ENCODE data around the gene NID2.

The NID2 gene

GRCh38 chr14:51998348-51998747 lies 70.5 kb downstream of the NID2 start:
- no peak for FAIRE-seq

- FAIRE-seq, result peak; percentile 71
Observed at GRCh38 chr14:51996148-51996746, 72.6 kb downstream of the NID2 start.

DNA sequence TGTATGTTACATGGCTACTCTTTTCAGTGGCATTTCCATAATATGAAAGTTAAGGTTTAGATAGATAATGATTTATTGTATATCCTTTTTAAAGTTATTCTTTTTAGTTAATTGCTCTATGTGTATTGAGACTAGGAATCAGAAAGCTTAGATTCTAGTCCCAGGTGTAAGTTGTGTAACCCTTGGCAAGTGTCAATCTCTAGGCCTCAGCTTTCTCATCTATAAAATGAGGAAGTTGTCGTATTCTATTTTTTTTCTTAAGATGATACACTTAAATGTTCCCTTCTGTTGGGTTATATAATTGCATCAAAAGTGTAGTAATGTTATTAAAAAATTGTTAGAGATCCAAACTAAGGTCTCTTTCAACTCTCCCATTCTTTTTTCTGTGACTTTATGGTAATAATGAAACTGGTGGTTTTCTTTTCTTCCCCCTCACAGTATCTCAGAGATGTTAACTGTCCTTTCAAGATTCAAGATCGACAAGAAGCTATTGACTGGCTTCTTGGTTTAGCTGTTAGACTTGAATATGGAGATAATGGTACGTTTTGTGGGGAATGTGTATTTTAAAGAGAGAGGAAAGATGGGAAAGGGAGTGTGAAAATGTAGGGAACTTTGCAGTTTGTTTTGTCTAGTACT lies 75.5 kb downstream of the NID2 start:
- FAIRE-seq, result no peak

DNA sequence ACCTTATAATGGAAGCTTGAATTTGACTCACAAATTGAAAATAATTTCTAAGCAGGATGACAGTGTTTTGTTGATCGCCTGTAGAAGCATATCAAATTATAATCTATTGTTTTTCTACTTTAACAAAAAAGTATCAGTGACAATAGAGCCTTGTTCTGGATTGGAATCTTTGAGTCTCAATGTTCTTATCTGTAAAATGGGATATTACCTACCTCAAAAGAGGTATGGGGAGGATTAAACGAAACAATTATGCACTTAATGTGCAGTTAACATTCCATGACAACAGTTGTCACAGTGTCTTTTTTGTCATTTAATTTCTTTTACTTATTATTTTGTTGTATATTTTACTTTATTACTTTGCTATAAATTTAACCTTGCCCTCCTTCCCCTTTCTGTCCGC lies 78.4 kb downstream of the NID2 start:
- no peak for FAIRE-seq

DNA sequence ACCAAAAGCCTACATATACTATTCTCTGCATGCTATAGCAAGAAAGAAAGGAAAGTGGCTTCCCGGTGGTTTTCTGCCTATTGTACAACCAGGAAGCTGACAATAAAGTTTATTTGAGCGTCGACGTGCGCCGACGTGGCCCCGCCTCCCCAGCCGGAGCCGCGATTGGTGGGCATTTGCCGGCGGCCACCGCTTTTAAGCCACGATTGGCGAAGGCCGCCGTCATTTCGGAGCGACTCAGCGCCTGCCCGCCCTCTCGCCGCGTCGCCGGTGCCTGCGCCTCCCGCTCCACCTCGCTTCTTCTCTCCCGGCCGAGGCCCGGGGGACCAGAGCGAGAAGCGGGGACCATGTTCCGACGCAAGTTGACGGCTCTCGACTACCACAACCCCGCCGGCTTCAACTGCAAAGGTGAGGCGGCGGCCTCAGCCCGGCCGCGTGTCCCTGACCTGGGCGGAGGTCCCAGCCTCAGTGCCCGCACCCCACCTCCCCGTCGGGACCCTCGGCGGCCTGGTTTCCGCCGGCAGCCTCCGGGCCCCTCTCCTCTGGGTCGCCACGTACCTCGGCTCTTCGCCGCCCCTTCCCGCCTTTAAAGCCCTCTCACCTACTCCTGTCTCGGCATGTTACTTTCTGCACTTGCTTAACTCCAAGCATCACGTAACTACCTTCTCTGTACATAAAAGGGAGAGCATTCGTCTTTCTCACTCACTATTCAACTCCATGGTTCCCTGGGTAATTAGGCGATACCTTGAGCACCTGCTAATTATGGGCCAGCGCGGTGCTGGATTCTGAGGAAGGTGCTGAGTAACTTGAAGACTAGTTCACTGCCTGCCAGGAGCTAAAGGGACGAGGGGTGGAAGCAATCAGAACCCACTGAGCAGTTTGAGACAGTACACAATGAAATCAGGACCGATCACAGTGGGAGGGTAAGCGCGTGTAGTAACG lies 79.3 kb downstream of the NID2 start, which contains the start of gene RTRAF:
TSS of gene RTRAF (plus strand) at position 254 of the 942 bp plus-strand sequence. CDS start at position 348, 94 bp downstream.
- peak; percentile 87 for FAIRE-seq

DNA sequence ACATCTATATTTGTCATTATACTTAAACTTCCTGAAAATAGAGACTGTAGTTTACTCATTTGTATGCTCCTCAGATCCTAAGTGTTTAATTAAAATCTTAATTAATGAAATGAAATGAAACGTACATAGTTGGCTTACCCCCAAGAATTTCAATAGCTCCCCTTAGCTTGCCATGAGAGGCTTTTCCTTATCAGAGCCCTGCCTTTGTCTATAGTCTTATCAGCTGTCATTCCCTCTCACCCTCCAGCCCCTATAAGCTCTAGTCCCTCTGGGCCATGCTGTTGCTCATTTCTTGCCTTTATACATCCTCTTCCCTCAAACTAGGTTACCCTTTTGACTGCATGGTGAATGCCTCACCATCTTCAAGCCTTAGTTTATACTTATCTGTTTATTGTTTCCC lies 80.6 kb downstream of the NID2 start:
- FAIRE-seq, result no peak

GRCh38 chr14:51981218-51981854 lies 87.5 kb downstream of the NID2 start:
- FAIRE-seq, result no peak

DNA sequence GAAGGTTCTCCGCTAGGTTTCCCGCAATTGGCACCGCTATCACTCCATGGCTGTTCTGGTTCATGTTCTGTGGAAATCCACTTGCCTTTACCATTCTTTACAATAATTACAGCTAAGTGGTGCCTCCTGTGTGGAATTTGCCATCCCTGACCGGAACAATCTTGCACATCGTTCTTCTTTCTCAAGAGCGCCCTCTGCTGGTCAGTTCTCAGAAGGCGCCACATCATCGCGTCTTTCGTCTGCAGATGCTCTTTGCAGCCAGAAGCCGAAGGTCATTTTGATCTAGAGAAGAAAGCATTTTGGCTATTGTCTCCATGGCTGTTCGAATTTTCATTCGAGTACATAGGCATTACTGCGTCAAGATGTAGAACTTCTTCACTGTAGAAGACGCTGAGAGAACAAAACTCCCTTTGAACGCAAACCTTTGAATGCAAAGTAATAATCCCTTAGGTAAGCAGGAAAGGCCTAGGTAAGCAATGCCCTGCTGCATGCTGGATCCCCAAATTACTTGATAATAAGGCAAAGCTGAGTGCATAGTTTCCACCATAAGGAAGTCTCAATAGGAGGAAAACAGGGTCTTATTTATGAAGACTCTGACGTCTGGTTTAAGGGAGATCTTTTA lies 89.7 kb downstream of the NID2 start:
- FAIRE-seq, result peak; percentile 92

DNA sequence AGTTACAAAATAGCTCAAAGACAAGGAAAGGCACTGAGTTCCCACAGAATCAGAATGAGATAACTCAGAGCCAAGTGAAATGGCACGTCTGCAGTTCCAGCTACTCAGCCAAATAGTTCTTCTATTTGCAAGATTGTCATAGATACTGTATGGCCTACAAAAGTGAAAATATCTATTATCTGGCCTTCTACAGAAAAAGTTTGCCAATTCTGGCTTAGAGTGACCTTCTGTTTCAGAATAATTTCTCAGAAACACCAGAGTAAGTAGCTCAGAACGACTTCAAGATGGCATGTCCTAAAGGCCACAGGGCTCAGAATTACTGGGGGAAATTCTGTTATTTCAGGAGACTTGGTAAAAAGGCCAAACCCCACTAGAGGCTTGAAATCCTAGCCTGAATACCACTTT lies 90.2 kb downstream of the NID2 start:
- FAIRE-seq, result no peak

DNA sequence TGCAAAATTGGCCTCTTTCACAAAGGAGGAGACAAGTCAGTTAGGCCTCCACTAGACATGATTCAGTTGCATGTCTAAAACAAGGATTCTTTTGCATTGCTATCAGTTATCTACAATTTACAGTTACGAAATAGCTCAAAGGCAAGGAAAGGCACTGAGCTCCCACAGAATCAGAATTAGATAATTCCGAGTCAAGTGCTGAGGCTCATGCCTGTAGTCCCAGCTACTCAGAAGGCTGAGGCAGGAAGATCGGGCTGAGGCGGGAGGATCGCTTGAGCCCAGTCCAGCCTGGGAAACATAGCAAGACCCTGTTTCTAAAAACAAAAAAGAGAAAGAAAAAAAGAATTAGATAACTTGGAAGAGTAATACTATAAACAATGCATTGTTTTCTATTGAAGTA lies 91.8 kb downstream of the NID2 start:
- FAIRE-seq, result no peak

GRCh38 chr14:51972566-51972965 lies 96.3 kb downstream of the NID2 start:
- FAIRE-seq, result no peak

DNA sequence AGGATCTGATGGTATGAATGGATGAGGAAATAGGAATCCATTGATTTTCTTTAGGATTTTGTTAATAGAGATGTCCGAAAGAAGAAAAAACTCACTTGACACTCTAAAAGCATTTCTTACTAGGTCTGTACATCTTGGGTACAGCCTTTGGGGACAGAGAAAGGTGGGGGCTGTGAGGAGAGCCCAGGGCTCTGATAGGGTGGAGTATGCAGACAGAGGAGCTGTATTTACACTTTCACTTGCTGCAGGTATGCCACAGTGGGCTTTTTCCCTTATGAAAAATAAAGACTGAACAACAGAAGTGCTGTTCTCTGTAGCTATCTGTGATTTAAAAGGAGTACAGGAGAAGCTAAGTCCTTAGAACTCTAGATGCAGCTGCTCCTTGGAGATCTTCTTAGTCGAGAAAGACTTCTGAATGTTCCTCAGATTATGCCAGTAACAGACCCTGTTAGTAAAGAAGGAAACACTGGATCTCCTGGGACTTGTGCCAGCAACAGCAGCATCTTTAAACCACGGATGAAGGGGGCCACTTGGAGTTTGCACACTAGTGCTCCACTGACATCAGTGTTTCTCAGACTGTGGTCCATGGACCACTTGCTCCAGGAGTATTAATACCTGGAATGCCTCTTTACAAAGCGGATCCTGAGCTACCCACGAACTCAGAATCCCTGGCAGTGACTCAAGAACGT lies 98.9 kb downstream of the NID2 start:
- no peak for FAIRE-seq

DNA sequence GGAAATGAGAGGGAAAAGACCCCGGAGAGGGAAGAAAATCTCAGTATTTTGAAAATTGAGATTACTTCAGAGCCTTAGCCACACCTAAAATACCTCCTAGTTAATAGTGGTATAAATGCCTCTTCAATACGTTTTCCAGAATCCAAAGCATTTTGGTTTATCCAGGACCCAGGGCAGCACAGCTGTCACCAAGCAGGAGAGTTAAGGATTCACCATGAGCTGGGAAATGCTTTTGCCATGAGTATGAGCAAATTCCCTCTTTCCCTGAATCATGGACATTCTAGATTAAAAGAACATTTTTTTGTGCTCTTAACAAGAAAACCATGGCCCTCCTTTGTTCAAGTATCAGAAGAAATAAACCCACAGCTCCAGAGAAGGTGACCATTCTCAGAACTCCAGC lies 101.3 kb downstream of the NID2 start:
- FAIRE-seq, result no peak

- no peak for FAIRE-seq
Observed at GRCh38 chr14:51963286-51963685, 105.6 kb downstream of the NID2 start.

- FAIRE-seq, result no peak
Observed at GRCh38 chr14:51962711-51963110, 106.1 kb downstream of the NID2 start.

GRCh38 chr14:51960866-51961265 lies 108.0 kb downstream of the NID2 start:
- FAIRE-seq, result no peak

DNA sequence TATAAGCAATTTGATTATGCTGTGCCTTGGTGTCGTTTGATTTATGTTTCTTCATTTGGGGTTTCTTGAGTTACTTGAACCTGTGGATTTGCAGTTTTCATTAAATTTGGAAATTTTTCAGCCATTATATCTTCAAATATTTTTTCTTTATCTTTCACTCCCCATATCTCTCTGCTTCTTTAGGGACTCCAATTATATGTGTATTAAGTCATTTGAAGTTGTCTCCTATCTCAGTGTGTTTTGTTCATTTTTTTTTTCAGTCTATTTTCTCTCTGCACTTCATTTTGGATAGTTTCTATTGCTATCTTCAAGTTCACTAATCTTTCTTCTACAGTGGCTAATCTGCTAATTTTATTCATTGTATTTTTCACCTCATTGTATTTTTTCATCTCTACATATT lies 108.9 kb downstream of the NID2 start:
- no peak for FAIRE-seq

DNA sequence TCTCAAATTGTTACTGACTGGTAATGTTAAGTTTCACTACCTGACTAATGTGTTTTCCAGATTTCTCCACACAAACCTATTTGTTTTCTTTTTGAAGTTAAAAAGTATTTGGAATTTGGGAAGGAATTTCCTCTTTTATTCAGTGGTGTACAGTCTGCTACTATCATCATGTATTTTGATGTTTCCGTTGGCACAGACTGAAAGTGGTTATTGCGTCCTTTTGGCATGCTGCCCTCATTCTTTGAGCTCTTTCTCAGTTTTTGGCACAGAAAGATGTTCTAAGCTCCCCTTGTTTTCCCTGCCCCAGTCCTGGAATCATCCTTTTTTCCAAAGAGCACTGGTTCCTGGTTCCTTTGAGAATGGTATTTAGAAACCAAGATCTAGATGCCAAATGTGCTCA lies 110.9 kb downstream of the NID2 start:
- FAIRE-seq, result no peak

Data from A204.1 (cell line).